Fibroblast of skin of abdomen (primary cell): ENCODE data around the gene BCR.

Source experiments
- DNase-seq: peaks from one replicate; pipeline ENCODE4 v3.0.0-alpha.2; 2013

The BCR gene

DNA sequence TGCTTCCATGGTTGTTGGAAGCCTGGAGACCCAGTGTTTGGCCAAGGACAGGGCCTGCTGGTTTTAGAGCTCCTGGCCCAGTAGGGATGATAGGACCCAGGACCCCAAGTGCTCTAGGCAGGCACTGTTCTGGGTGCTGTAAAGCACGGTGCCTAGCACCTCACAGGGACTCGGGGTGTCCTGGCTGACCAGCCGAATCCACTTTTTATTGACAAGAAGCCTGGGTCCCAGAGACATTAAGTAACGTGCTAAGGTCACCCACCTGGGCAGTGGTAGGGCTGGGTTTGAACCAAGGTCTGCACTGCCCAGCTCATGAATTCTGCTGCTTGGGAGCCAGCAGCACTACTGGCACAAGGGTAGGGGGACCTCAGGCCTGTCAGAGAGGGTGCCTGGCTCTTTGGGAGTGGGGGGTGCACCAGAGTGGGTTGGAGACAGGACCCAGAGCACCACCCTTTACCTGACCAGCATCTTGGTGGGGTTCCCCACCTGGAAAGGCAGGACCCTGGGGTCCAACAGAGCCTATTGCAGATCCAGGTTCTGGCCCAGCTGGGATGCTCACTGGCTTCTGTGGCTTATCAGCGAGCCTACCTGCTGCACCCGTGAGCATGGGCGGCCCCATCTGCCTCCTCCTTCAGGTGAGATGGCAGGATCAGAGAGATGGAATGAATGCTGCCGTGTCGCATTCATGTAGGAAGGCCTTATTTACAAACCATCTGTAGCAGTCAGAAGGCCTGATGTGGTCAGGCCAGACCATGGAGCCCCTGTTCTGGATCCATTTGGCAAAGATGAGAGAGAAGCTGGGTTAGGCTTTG is 52.0 kb downstream of the BCR start:
- no peak for DNase-seq

DNA sequence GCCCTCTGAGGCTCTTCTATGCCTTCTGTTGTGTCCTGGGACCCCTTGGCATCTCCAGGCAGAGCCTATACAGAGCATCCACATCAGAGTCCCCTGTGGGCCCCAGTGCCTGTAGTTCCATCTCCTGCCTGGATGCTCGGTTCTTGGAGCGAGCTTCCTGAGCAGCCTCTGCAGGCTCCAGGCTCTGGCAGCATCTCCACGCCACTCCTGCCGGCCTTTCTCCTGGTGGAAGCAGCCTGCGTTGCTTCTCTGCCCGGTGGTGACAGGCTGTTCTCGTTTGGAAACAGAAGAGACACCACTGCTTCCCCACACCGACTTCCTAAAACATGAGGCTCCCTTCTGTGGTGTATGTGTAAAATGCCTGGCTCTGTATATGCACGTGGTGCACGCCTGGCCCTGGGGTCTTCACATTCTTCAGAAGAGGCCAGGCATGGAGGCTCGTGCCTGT is 52.8 kb downstream of the BCR start:
- peak; percentile 39 for DNase-seq

DNA sequence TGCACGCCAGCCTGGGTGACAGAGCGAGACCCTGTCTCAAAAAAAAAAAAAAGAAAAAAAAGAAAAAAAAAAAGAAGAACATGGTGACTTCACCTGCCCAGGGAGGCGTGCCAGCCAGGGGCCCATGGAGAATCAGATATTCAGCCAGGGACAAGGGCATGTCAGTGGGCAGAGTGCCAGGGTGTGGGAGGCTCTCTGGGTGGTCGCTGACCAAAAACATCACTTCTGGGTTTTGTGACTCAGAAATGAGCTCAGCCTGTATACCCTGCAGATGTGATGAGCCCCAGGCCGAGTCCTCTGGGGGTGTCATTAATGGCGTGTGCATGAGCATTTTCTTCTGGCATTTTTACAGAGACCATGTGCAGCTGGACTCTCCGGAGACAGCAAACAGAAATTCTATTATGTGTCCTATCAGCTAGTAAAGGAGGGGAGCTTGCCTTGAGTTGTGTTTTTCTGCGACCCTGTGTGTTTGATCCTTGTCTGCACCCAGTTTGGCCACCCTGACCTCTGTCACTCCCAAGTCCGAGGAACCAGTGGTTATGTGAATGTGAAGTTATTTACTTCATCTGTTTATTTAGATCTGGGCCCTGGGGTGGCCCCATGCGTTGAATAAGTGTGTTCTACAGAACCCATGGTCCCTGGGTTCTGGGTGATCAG is 53.6 kb downstream of the BCR start:
- peak; percentile 87 for DNase-seq

DNA sequence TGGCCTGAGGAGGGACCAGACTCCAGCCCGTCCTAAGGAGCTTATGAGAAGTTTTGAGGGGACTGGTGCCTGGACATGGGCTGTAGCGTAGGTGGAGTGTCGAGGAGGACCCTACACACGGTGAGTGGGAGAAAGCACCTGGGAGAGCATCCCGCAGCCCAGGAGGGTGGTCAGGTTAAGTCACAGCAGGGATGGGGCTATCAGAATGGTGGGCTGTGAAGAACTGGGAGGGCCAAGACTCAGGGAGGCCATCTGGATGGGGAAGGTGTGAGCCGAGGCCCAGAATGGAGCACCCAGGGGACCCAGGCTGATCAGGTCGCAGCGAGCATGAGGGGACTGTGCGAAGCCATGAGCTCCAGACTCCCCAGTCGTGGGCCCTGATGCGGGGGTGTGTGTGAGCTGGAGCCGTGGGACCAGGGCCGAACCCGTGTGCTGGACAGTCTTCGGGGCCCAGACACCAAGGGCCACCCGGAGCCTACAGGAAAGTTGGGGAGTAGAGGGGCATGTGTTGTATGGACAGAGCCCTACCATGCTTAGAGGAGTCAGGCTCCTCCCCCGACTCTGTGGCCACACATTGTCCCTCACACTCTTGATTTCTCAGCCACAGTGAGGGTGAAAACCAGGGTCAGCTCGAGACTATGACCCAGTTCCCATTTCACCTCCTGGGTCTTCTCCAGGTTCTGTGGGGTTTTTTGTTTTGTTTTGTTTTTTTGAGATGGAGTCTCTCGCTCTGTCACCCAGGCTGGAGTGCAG is 54.3 kb downstream of the BCR start:
- no peak for DNase-seq

DNA sequence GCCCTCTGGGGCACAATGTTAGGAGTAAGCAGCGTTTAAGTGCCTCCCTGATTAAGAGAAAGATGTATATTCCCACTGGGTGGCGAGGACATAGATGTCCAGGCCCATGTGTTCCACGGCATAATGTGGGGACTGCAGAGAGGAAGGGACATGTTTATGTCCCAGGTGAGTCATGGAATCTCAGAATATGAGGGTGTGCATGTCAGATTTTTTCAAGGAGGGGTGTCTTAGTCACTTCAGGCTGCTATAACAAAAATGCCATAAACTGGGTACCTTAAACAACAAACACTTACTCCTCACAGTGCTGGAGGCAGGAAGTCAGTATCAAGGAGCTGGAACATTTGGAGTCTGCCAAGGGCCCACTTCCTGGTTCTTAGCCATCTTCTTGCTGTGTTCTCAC is 55.1 kb downstream of the BCR start:
- no peak for DNase-seq

DNA sequence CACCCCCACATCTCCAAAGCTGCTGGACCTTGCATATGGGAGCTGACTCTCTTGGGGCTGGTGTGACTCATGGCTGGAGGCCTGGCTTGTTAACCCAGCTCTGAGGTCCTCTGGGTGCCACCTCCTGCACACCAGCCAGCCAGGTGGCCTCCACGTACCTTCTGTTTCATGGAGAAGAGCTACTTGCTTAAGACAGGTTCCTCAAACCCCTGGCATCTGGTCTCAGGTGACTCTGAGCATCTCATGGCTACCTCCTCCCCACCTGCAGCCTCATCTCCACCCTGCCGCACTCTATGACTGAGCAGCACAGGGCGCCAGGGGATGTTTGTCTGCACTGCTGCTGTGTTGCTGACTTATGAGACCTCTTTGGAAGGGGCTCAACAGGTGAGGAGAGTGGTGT is 55.7 kb downstream of the BCR start:
- no peak for DNase-seq

DNA sequence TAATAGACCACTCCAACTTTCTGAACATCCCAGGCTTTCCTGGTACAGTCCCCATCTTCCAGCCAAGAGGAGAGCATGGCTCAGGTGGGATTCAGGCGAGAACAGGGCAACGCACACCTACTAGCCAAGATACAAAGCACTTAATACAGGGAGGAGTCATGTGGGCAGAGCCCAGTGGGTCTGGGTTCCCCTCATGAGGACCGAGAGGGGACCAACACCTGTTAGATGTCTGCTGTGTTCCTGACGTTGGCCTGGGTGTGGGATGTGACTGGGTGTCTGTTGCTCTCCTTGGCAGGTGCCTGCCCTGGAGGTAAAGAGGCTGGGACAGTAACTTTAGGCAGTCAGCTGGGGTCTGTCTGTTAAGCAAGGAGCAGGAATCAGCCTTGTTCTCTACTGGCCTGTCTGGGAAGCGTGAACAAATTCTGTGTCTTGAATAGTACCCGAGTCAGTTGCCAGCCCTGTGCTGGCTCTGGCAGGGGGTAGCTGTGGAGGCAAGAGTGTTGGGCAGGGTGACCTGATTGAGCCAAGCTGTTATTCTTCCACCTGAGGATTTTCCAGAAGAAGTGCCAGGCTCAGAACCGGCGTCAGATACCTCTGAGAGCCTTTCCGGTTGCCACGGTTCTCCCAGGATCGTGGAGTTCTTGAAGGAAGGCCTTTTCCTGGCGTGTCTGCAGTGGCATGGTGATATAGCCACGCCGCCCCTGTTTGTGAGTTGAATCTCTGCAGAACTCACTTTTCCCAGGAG is 56.3 kb downstream of the BCR start:
- DNase-seq: no peak

DNA sequence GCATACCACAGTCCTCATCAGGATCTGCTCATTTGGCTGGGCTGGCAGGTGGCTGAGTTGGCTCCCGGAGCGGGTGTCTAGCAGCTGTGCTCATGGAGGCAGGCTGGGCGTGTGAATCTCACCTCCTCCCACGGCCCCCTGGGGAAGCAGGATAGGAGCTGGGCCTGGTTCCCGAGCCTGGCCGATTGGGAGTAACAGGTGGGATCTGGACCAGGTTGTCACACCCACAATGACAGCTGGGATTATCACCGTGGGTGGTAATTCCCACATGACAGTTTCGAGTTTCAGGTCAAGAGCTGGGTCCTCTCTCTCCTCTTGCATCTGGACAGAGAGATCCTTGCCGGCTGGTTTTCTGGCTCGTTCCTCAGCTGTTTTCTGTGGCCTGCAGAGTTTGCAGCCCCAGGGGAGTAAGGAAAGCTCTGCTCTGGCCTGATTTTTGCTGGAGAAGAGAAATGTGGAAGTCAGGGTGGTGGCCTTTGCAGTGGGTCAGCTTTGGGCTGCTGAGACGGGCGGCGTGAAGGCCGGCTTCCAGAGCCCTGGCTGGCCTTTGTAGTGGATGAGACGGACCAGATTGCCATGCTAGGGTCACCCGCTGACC is 57.0 kb downstream of the BCR start:
- no peak for DNase-seq

DNA sequence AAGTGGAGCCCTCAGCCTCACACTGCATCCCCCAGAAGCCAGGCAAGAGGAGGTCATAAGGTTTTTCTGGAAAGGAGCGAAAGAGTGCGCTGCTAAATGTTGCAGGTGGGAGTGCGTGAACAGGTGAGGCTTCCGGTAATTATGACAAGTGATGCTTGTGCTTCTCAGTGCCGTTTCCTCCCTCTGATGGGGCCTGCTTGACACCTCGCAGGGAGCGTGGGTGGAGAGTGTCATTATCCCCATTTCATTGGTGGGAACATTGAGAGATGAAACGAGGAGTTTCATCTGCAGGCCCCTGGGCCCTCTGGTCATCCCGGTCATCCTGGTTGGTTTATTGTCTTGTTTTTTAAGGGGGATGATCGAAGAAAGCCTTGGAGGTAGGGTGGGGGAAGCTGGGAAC is 57.5 kb downstream of the BCR start:
- no peak for DNase-seq

DNA sequence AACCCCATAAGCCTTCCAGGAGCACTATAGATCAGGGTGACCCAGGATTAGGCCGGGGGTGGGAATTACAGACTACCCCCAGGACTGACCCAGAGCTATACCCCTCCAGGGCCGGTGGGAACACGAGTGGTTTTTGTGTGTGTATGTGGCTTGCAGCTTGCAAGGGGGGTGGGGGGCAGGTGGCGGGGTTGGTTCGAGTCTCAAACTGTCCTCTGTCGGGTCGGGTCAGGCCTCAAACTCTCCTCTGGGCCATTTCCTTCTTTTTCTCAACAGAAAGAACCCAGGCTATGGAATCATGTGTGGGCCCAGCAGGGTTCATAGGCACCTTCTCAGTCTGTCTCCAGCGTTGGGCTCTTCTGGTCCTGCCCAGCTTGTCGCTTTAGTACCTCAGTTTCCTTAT is 58.4 kb downstream of the BCR start:
- DNase-seq: no peak

DNA sequence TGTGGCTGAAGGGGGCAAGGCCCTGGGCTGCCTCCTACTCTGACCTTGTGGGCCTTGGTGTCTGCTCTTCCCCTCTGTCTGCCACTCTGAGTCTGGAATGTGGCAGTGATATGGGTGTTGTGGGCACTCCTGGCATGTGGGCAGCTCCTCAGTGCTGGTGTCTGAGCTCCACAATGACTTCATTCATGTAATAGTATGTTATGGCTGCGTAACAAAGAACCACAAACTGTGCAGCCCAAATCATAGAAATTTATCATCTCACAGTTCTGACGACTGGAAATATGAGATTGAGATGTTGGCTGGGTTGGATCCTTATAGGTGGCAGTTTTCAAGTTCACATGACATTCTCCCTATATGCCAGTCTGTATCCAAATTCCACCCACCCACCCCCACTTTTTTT is 59.1 kb downstream of the BCR start:
- no peak for DNase-seq

DNA sequence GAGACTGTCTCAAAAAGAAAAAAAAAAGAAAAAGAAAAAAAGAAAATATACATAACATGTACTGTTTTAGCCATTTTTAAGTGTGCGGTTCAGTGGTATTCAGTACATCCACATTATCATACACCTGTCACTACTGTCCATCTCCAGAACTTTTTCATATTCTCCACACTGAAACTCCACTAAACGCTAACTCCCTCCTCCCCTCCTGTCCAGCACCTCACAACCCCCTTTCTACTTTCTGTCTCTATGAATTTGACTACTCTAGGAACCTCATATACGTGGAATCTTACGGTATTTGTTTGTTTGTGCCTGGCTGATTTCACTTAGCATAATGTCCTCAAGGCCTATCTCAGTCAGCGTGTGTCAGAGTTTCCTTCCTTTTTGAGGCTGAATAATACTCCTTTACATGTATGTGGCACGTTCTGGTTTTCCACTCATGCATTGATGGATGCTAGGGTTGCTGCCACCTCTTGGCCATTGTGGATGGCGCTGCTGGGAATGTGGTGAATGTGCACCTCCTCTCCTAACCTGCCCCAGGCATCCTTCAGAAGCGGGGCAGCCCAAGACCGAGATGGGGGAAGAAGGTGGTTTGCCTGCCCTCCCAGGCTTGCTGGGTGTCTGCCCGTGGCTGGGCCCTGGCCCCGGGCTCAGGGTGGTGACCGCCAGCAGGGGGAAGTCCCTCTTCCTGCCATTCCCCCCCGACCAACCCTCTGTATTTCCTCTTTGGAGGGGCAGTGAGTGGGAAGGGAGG is 60.5 kb downstream of the BCR start:
- no peak for DNase-seq

DNA sequence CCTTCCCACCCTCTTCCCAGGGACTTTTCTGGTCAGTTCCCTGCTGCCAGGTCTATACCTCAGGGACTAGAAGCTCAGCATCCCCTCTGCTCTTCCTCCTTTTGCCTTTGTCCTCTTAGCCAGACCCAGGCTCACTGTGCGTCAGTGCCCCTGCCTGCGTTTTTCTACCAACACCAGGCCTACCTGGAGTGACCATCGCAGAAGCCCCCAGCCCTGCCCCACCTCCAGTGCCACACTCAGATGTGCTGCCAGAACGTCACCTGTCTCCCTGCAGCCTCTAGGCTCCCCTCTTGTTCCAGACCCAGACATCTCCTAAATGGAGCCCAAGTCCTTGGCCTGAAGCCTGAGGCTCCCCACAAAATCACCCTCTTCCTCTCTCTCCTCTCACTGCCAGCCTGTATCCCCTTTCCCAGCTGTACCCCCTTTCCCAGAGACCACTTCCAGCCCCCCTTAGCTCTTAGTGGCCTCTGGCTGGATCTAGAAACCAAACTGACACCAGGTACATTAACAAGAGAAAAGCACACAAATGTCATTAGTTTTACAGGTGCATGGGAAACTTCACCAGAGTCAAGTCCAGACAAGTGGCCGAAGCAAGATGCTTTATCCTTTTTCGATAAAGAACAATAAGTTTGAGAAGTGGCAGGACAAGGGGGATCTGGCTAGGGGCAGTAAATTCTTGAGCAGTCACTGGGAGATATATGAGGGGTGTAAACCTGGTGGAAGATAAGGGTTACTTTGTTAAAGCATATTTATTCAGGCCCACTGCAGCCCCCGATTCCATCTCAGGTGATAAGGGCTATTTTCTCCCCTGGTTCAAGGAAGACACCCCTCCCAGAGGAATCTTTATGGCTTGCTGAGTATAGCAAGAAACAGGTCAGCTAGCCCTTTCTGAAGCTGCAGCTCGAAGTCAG is 61.5 kb downstream of the BCR start:
- DNase-seq: no peak

DNA sequence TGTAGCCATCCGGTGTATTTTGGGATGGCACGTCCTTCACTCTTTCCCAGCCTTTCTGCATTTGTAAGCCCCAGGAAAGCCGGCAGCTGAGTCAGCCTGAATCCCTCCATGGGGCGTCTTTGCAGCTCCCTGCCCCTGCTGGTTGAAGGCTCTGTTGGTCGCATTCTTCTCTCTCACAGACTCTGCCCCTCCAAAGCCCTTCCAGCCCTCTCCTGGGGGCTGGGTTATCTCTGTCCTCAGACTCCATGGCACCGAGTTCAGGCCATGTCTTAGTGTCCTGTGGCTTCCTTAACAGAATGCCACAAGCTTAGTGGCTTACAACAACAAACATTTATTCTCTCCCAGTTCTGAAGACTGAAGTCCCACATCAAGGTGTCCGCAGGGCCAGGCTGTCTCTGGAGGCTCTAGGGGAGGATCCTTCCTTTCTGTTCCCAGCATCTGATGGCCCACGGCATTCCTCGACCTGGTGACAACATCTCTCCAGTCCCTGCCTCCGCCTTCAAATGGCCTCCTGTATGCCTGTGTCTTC is 62.2 kb downstream of the BCR start:
- peak; percentile 44 for DNase-seq

DNA sequence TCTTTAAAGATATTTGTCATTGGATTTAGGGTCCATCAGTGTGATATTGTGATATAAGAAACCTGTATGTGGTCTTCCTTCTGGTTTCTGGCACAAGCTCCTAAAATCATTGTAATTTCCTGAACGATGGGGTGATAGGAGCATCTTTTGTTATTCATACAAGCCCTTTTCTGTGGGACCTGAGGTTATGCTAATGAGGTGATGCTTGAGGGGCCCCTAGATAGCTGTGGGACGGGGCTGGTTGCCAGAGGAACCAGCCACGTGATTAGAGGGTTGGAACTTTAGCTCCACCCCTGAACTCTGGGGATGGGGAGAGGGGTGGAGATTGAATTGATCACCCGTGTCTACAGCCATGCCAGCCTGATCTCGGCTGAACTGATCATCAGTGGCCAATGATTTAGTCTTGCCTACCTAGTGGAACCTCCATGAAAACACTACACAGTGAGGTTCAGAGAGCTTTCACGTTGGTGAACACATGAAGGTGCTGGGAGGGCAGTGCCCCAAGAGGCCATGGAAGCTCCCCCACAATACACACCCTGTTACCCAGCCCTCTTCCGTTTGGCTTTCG is 62.8 kb downstream of the BCR start:
- DNase-seq: no peak

DNA sequence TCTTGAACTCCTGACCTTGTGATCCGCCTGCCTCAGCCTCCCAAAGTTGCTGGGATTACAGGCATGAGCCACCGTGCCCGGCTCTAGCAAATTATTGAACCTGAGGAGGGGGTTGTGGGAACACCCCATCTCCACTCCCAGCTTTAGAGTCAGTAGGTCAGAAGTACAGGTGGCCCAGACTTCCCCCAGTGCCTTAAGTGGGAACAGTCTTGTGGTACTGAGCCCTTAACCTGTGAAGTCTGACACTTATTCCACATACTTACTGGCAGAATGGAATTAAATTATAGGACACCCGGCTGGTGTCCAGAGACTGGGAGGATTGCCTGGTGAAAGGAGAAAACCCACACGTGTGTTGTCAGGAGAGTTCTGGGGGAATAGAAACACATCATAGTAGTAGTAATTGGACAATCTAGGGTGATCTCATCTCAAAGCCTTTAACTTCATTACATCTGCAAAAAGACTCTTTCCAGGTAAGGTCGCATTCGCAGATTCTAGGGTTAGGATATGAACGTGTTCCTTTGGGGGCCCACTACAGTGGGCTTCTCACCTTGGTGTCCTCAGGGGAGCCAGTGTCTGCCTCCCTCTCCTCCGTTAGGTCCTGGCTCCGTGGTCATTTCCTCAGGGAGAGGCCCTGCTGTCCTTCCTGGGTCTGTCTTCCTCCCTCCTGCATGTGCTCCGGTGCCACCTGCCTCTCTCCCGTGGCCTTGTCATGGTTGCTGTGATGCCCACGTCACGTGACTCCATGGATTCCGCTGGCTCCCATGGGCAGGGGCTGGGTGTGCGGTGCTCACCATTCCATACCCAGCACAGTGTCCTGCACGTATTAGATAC is 63.8 kb downstream of the BCR start:
- no peak for DNase-seq

DNA sequence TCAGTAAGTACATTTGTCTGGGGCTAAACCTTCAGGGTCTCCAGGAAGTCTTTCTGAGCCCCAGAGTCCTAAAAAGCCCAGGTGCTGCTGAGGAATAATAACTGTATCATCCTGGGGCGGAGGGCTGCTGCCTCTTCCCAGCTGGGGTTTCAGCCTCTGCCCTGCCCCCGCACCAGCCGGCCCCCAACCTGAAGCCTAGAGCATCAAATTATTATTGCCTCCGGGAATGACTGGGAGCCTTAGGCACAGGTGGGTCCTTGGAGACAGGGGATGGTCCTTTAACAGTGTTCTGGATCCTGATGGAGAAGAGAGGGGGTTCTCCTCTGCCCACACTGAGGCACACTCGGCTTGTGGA is 64.4 kb downstream of the BCR start:
- DNase-seq: no peak

DNA sequence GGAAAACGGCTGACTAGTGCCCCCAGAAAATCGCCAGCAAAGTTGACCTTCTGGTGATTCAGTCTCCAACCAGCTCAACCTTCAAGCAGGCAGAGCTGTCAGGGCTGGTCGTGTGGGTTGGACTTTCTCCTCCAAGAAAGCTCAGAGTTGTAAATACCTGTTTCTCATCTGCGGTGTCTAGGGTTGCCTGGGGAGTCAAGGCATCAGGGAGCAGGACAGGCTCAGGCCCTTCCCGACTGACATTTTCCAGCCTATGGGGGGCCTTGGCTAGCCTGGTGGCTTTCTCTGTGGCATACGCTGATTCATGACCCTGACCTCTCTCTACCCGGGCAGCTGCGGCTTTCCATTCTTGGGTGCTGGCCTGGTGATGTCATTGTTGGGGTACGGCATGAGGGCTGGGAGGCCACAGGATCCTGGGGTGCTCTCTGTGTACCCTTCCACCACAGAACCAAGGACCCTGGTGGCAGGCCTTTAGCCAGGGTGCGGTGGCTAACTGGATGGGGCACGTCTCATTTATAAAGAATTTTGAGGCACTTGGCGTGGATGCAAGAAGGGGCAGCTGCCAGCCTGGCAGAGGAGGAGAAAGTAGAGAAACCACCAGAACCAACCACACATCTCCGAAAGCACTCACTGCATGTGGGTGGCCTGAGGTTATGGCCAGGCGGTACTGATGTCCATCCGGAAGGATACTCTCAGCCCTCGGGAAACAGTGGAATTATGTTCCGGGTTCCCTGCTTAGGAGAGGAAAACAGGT is 64.9 kb downstream of the BCR start:
- DNase-seq: no peak
